Measurements from ENCODE around the gene TIGD6.

DNA sequence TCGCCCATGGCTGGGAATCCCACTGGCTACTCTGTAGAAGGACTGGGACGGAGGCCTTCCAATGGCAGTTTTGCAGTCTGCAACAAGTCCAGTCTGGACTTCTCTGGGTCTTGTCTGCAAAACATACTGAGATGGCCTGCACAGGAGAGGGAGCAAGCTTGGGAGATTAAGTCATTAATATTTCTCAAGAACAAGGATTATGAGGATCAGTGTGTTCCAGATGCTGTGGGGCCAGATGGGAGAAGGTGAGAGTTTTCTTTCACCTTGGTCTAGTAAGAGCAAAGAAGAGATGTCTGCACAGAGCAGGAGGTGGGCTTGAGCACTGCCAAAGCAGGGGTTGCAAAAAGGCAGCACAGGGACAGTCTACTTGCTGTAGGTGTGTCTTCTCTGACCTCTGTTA, 55.8 kb downstream of the TIGD6 start, which contains the start of gene PDE6A:
- no peak for TF ChIP-seq POLR2A (IDR thresholded peaks at IDR 0.05; ENCODE audit: low read depth, low read length)
- no peak for TF ChIP-seq CTCF (conservative IDR thresholded peaks at IDR 0.05; ENCODE audit: low read depth, low read length)
- TF ChIP-seq ELK1 (IDR thresholded peaks at IDR 0.05; ENCODE audit: borderline replicate concordance, low read depth, low read length): no peak
- no peak for TF ChIP-seq FOS (IDR thresholded peaks at IDR 0.05; ENCODE audit: low read depth, low read length)
- no peak for TF ChIP-seq MAFK (IDR thresholded peaks at IDR 0.05; ENCODE audit: low read depth, low read length)
- TF ChIP-seq RCOR1 (IDR thresholded peaks at IDR 0.05; ENCODE audit: insufficient replicate concordance, low read length): no peak
- TF ChIP-seq NFE2L2 (IDR thresholded peaks at IDR 0.05; ENCODE audit: low read depth, low read length): no peak
- no peak for TF ChIP-seq MAZ (IDR thresholded peaks at IDR 0.05; ENCODE audit: borderline replicate concordance, low read depth, low read length)
- TF ChIP-seq, protein P1, sequence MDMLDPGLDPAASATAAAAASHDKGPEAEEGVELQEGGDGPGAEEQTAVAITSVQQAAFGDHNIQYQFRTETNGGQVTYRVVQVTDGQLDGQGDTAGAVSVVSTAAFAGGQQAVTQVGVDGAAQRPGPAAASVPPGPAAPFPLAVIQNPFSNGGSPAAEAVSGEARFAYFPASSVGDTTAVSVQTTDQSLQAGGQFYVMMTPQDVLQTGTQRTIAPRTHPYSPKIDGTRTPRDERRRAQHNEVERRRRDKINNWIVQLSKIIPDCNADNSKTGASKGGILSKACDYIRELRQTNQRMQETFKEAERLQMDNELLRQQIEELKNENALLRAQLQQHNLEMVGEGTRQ (IDR thresholded peaks at IDR 0.05; ENCODE audit: low read depth, low read length): no peak
- no peak for TF ChIP-seq RFX5 (IDR thresholded peaks at IDR 0.05; ENCODE audit: low read depth, low read length)
- no peak for TF ChIP-seq SMC3 (IDR thresholded peaks at IDR 0.05; ENCODE audit: low read depth, low read length)
- no peak for TF ChIP-seq RAD21 (IDR thresholded peaks at IDR 0.05; ENCODE audit: low read length)
